IMR-90 (cell line): Measurements from ENCODE around the gene PSPN.

ENCODE experiments used
- BHLHE40 ChIP-seq: fragments of 150-350 bp; IDR thresholded peaks from 2 replicates; pipeline ENCODE4 v1.6.1; 2016; ENCODE audit warnings: mild to moderate bottlenecking, low read depth, low read length
- CEBPB ChIP-seq: IDR thresholded peaks from 2 replicates; pipeline ENCODE4 v1.6.1; 2012; ENCODE audit warnings: low read depth, low read length, improper control_type of control experiment
- CHD1 ChIP-seq: IDR thresholded peaks from 2 replicates; pipeline ENCODE4 v1.6.1; 2012; ENCODE audit warnings: low read depth, low read length, improper control_type of control experiment
- CTCF ChIP-seq: conservative IDR thresholded peaks from 2 replicates; pipeline ENCODE4 v1.5.1; 2012; ENCODE audit warnings: mild to moderate bottlenecking, low read depth, low read length, improper control_type of control experiment
- FOS ChIP-seq: fragments of 150-350 bp; IDR thresholded peaks from 2 replicates; pipeline ENCODE4 v1.6.1; 2016; ENCODE audit warnings: low read depth, low read length
- NFE2L2 ChIP-seq: fragments of 150-350 bp; IDR thresholded peaks from 2 replicates; pipeline ENCODE4 v1.6.1; 2016; ENCODE audit warnings: low read depth, mild to moderate bottlenecking, low read length
- POLR2A ChIP-seq: IDR thresholded peaks from 2 replicates; pipeline ENCODE4 v1.6.1; 2012; ENCODE audit warnings: mild to moderate bottlenecking, low read depth, low read length
- RFX5 ChIP-seq: IDR thresholded peaks from 2 replicates; pipeline ENCODE4 v1.8.0; 2012; ENCODE audit warnings: low read depth, mild to moderate bottlenecking, low read length, moderate library complexity
- SMC3 ChIP-seq: fragments of 150-350 bp; IDR thresholded peaks from 2 replicates; pipeline ENCODE4 v1.6.1; 2016; ENCODE audit warnings: low read depth, mild to moderate bottlenecking, antibody characterized with exemption, low read length, moderate library complexity
- USF2 ChIP-seq: fragments of 150-350 bp; IDR thresholded peaks from 2 replicates; pipeline ENCODE4 v1.6.1; 2017; ENCODE audit warnings: mild to moderate bottlenecking, antibody characterized with exemption, low read length, low read depth

- no peak for TF ChIP-seq CTCF
- TF ChIP-seq CHD1: no peak
- no peak for TF ChIP-seq USF2
- no peak for TF ChIP-seq BHLHE40
- TF ChIP-seq POLR2A: no peak
- no peak for TF ChIP-seq RFX5
- no peak for TF ChIP-seq NFE2L2
- TF ChIP-seq SMC3: no peak
- TF ChIP-seq CEBPB: no peak
- TF ChIP-seq FOS: no peak
These were observed 4.0 kb upstream of the PSPN start for GRCh38 chr19:6379744-6380143.
